ENCODE measurements around the gene GYPB.
"Not testable (repeated sequence)": the region's sequence is repeated elsewhere in the genome, so short reads cannot be mapped to it uniquely, and the experiment has no call there.

GYPB gene

GRCh38 chr4:144018223-144019000 lies 768 bp downstream of the GYPB start:
- H4K5ac ChIP-seq (ENCODE audit: low read length); H3K27me3 ChIP-seq (ENCODE audit: insufficient read depth, low read length, poor library complexity); H2AK5ac ChIP-seq (ENCODE audit: low read length); H3K79me1 ChIP-seq (ENCODE audit: low read length); H3K4me3 ChIP-seq (ENCODE audit: low read length); DNase-seq; H3K4ac ChIP-seq (ENCODE audit: low read depth, low read length); H2BK120ac ChIP-seq (ENCODE audit: low read depth, low read length); H3K27ac ChIP-seq (ENCODE audit: low read depth, low read length); H3K56ac ChIP-seq (ENCODE audit: low read length); H2BK5ac ChIP-seq (ENCODE audit: low read length); H3K23ac ChIP-seq (ENCODE audit: low read length); H3K36me3 ChIP-seq (ENCODE audit: control insufficient read depth, insufficient read depth, low read length); H2BK15ac ChIP-seq (replicated peaks; ENCODE audit: low read depth); H3K79me2 ChIP-seq (ENCODE audit: control insufficient read depth, insufficient read depth, low read length); H3K4me2 ChIP-seq (ENCODE audit: low read length); H3K4me1 ChIP-seq (ENCODE audit: control insufficient read depth, low read depth, low read length); H3K18ac ChIP-seq (ENCODE audit: low read length); H4K8ac ChIP-seq (ENCODE audit: low read depth, low read length); H3K9ac ChIP-seq (ENCODE audit: low read length): not testable (repeated sequence)
- WGBS (ENCODE audit: extremely low coverage, insufficient coverage, low lambda C conversion rate): no CpG with 5 or more reads among the region's 3 CpGs

- not testable (repeated sequence) for H3K4me3 ChIP-seq (ENCODE audit: low read length); H3K4me1 ChIP-seq (ENCODE audit: control insufficient read depth, low read depth, low read length); H2BK5ac ChIP-seq (ENCODE audit: low read length); H3K36me3 ChIP-seq (ENCODE audit: control insufficient read depth, insufficient read depth, low read length); H3K9ac ChIP-seq (ENCODE audit: low read length); DNase-seq; H2BK120ac ChIP-seq (ENCODE audit: low read depth, low read length); H3K27me3 ChIP-seq (ENCODE audit: insufficient read depth, low read length, poor library complexity); H3K79me2 ChIP-seq (ENCODE audit: control insufficient read depth, insufficient read depth, low read length); H3K18ac ChIP-seq (ENCODE audit: low read length); H4K8ac ChIP-seq (ENCODE audit: low read depth, low read length); H3K23ac ChIP-seq (ENCODE audit: low read length); H4K5ac ChIP-seq (ENCODE audit: low read length); H3K4ac ChIP-seq (ENCODE audit: low read depth, low read length); H3K4me2 ChIP-seq (ENCODE audit: low read length); H2AK5ac ChIP-seq (ENCODE audit: low read length); H3K79me1 ChIP-seq (ENCODE audit: low read length); H3K27ac ChIP-seq (ENCODE audit: low read depth, low read length); H2BK15ac ChIP-seq (replicated peaks; ENCODE audit: low read depth)
- no CpG with 5 or more reads among the region's 4 CpGs for WGBS (ENCODE audit: extremely low coverage, insufficient coverage, low lambda C conversion rate)
- H3K56ac ChIP-seq (ENCODE audit: low read length): peak overlapping the region; percentile 15
Measured at GRCh38 chr4:144017271-144017670, 1.9 kb downstream of the GYPB start.

- H3K36me3 ChIP-seq (ENCODE audit: control insufficient read depth, insufficient read depth, low read length); H2AK5ac ChIP-seq (ENCODE audit: low read length); H3K23ac ChIP-seq (ENCODE audit: low read length); H4K8ac ChIP-seq (ENCODE audit: low read depth, low read length); H3K9ac ChIP-seq (ENCODE audit: low read length); H3K27ac ChIP-seq (ENCODE audit: low read depth, low read length); DNase-seq; H4K5ac ChIP-seq (ENCODE audit: low read length); H3K4me1 ChIP-seq (ENCODE audit: control insufficient read depth, low read depth, low read length); H3K4ac ChIP-seq (ENCODE audit: low read depth, low read length); H3K27me3 ChIP-seq (ENCODE audit: insufficient read depth, low read length, poor library complexity); H3K4me2 ChIP-seq (ENCODE audit: low read length); H2BK5ac ChIP-seq (ENCODE audit: low read length); H3K4me3 ChIP-seq (ENCODE audit: low read length); H2BK120ac ChIP-seq (ENCODE audit: low read depth, low read length); H2BK15ac ChIP-seq (replicated peaks; ENCODE audit: low read depth); H3K79me1 ChIP-seq (ENCODE audit: low read length); H3K56ac ChIP-seq (ENCODE audit: low read length); H3K18ac ChIP-seq (ENCODE audit: low read length); H3K79me2 ChIP-seq (ENCODE audit: control insufficient read depth, insufficient read depth, low read length): not testable (repeated sequence)
- WGBS (ENCODE audit: extremely low coverage, insufficient coverage, low lambda C conversion rate): no CpG with 5 or more reads among the region's 2 CpGs
Measured at GRCh38 chr4:144016057-144016605, 3.0 kb downstream of the GYPB start.

- H3K79me1 ChIP-seq (ENCODE audit: low read length): no peaks in the 10 kb centered on the region
- H3K79me2 ChIP-seq (ENCODE audit: control insufficient read depth, insufficient read depth, low read length): no peaks in the 10 kb centered on the region
- H3K27ac ChIP-seq (ENCODE audit: low read depth, low read length): no peak overlapping the region
- H3K4me3 ChIP-seq (ENCODE audit: low read length): no peak overlapping the region
- H4K5ac ChIP-seq (ENCODE audit: low read length): no peak overlapping the region
- no peak overlapping the region for H3K4me2 ChIP-seq (ENCODE audit: low read length)
- H4K8ac ChIP-seq (ENCODE audit: low read depth, low read length): no peak overlapping the region
- no peak overlapping the region for H3K18ac ChIP-seq (ENCODE audit: low read length)
- H3K9ac ChIP-seq (ENCODE audit: low read length): no peak overlapping the region
- no peak overlapping the region for H3K56ac ChIP-seq (ENCODE audit: low read length)
- no peak overlapping the region for H2BK15ac ChIP-seq (replicated peaks; ENCODE audit: low read depth)
- H3K4ac ChIP-seq (ENCODE audit: low read depth, low read length): no peak overlapping the region
- no peaks in the 10 kb centered on the region for H3K4me1 ChIP-seq (ENCODE audit: control insufficient read depth, low read depth, low read length)
- H3K27me3 ChIP-seq (ENCODE audit: insufficient read depth, low read length, poor library complexity): no peaks in the 10 kb centered on the region
- no peak overlapping the region for H3K23ac ChIP-seq (ENCODE audit: low read length)
- WGBS (ENCODE audit: extremely low coverage, insufficient coverage, low lambda C conversion rate): no CpG with 5 or more reads among the region's 2 CpGs
- no peak overlapping the region for H2BK120ac ChIP-seq (ENCODE audit: low read depth, low read length)
- no peak overlapping the region for H2AK5ac ChIP-seq (ENCODE audit: low read length)
- no peak for DNase-seq
- no peak overlapping the region for H2BK5ac ChIP-seq (ENCODE audit: low read length)
- H3K36me3 ChIP-seq (ENCODE audit: control insufficient read depth, insufficient read depth, low read length): no peaks in the 10 kb centered on the region
Measured at GRCh38 chr4:144014808-144015207, 4.4 kb downstream of the GYPB start.

GRCh38 chr4:144008602-144009001 lies 10.6 kb downstream of the GYPB start:
- H3K4ac ChIP-seq (ENCODE audit: low read depth, low read length); H3K9ac ChIP-seq (ENCODE audit: low read length); H3K79me1 ChIP-seq (ENCODE audit: low read length); H3K4me1 ChIP-seq (ENCODE audit: control insufficient read depth, low read depth, low read length); H3K36me3 ChIP-seq (ENCODE audit: control insufficient read depth, insufficient read depth, low read length); H3K18ac ChIP-seq (ENCODE audit: low read length); H2BK15ac ChIP-seq (replicated peaks; ENCODE audit: low read depth); H3K27me3 ChIP-seq (ENCODE audit: insufficient read depth, low read length, poor library complexity); H4K8ac ChIP-seq (ENCODE audit: low read depth, low read length); H2BK120ac ChIP-seq (ENCODE audit: low read depth, low read length); H3K27ac ChIP-seq (ENCODE audit: low read depth, low read length); H3K79me2 ChIP-seq (ENCODE audit: control insufficient read depth, insufficient read depth, low read length); H3K23ac ChIP-seq (ENCODE audit: low read length); H4K5ac ChIP-seq (ENCODE audit: low read length); DNase-seq; H3K56ac ChIP-seq (ENCODE audit: low read length); H3K4me3 ChIP-seq (ENCODE audit: low read length); H2BK5ac ChIP-seq (ENCODE audit: low read length); H3K4me2 ChIP-seq (ENCODE audit: low read length); H2AK5ac ChIP-seq (ENCODE audit: low read length): not testable (repeated sequence)
- no CpG with 5 or more reads among the region's 3 CpGs for WGBS (ENCODE audit: extremely low coverage, insufficient coverage, low lambda C conversion rate)

GRCh38 chr4:144007960-144008359 lies 11.2 kb downstream of the GYPB start:
- WGBS (ENCODE audit: extremely low coverage, insufficient coverage, low lambda C conversion rate): no CpG with 5 or more reads among the region's 1 CpG
- not testable (repeated sequence) for H3K4me1 ChIP-seq (ENCODE audit: control insufficient read depth, low read depth, low read length); H2BK15ac ChIP-seq (replicated peaks; ENCODE audit: low read depth); H3K36me3 ChIP-seq (ENCODE audit: control insufficient read depth, insufficient read depth, low read length); H2BK120ac ChIP-seq (ENCODE audit: low read depth, low read length); H3K79me2 ChIP-seq (ENCODE audit: control insufficient read depth, insufficient read depth, low read length); H3K23ac ChIP-seq (ENCODE audit: low read length); H4K8ac ChIP-seq (ENCODE audit: low read depth, low read length); H3K18ac ChIP-seq (ENCODE audit: low read length); H3K4me3 ChIP-seq (ENCODE audit: low read length); H2BK5ac ChIP-seq (ENCODE audit: low read length); H3K27ac ChIP-seq (ENCODE audit: low read depth, low read length); H3K4ac ChIP-seq (ENCODE audit: low read depth, low read length); H3K9ac ChIP-seq (ENCODE audit: low read length); H3K27me3 ChIP-seq (ENCODE audit: insufficient read depth, low read length, poor library complexity); DNase-seq; H3K56ac ChIP-seq (ENCODE audit: low read length); H3K79me1 ChIP-seq (ENCODE audit: low read length); H4K5ac ChIP-seq (ENCODE audit: low read length); H3K4me2 ChIP-seq (ENCODE audit: low read length); H2AK5ac ChIP-seq (ENCODE audit: low read length)
